Uterus (tissue), 2 donors: Measurements from ENCODE around the gene LRRC49.

Experiments used
- POLR2A ChIP-seq, 2 donors: fragments of 450-650 bp; IDR thresholded peaks; one replicate each; pipeline ENCODE4 v1.6.1; 2016; ENCODE audit warnings: antibody characterized with exemption in 2 of 2, mild to moderate bottlenecking in 1 of 2, moderate library complexity in 1 of 2
- TF ChIP-seq, protein P1 (sequence below), 4 experiments: fragments of 200-600 bp in 2 of 4; fragments of 450-650 bp in 2 of 4; sonication (generic) in 2 of 4; IDR thresholded peaks; one replicate each; pipeline ENCODE4 v1.5.1; 2016 to 2019; ENCODE audit warnings: antibody characterized with exemption in 4 of 4, mild to moderate bottlenecking in 2 of 4, moderate library complexity in 1 of 4

DNA sequence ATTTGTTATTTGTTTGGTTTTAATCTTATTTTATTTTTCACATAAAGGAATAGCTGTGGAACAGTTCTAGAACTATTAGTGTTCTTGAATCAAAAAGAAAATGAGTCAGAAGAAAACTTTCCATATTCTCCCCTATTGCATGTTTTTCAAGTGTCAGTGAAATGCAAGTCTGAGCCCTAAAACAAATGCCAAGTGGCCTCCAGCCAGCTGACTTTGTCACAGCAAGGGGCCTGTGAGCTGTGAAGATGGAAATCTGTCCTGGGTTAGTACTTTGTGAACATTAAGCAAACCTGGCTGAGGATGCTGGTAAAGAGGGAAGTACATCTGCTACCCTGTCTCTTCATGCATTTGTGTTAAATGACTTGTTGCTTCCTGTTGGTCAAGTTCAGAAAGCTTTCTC is 14.2 kb downstream of the LRRC49 start:
- TF ChIP-seq, protein P1, sequence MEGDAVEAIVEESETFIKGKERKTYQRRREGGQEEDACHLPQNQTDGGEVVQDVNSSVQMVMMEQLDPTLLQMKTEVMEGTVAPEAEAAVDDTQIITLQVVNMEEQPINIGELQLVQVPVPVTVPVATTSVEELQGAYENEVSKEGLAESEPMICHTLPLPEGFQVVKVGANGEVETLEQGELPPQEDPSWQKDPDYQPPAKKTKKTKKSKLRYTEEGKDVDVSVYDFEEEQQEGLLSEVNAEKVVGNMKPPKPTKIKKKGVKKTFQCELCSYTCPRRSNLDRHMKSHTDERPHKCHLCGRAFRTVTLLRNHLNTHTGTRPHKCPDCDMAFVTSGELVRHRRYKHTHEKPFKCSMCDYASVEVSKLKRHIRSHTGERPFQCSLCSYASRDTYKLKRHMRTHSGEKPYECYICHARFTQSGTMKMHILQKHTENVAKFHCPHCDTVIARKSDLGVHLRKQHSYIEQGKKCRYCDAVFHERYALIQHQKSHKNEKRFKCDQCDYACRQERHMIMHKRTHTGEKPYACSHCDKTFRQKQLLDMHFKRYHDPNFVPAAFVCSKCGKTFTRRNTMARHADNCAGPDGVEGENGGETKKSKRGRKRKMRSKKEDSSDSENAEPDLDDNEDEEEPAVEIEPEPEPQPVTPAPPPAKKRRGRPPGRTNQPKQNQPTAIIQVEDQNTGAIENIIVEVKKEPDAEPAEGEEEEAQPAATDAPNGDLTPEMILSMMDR (IDR thresholded peaks at IDR 0.05), result no peak
- TF ChIP-seq POLR2A (IDR thresholded peaks at IDR 0.05), result no peak
